K562 (cell line): ENCODE measurements around the gene DNAH3. TPM values are rescaled to one million over a fixed set of nuclear protein-coding genes. Genes with fewer than 3 reads are reported as not detected.

ENCODE experiments used
- ATAC-seq: fragments of 200-7000 bp; cut with Tn5 transposase; 3 replicates; pipeline ENCODE4 v1.9.1; 2020; ENCODE audit warnings: moderate library complexity
- BruUV-seq: library from RNA; stranded (reverse); fragments of 400-500 nt; replicated peaks from 2 replicates; lab custom pipeline; 2021; lab: Mats Ljungman, UMichigan
- CTCF ChIA-PET: fragments of 300-600 bp; formaldehyde crosslinking; extraction: SDS; loops from one replicate; lab custom pipeline; 2021; ENCODE audit warnings: low intra/inter-chr PET ratio; lab: Yijun Ruan, JAX
- POLR2A ChIA-PET: fragments of 300-600, 350-650 bp; sonication (Branson Sonifier 250); formaldehyde crosslinking; extraction: SDS; loops from one replicate; lab custom pipeline; 2021; ENCODE audit warnings: antibody characterized with exemption, inconsistent platforms; lab: Yijun Ruan, JAX
- DNase-seq, 4 experiments: peaks; one replicate each; pipeline versions ENCODE4 v3.0.0 to v3.0.0-alpha.2; 2011 to 2018; ENCODE audit warnings: low spot score in 3 of 4, mixed read lengths in 3 of 4; ENCODE audit errors: extremely low read depth in 1 of 4
- FAIRE-seq: peaks from 2 replicates; lab custom pipeline; 2011; peaks lifted over from hg19 to GRCh38; lab: Jason Lieb, UNC
- H2AFZ ChIP-seq: 2 replicates; pipeline ENCODE4 v1.6.0; 2011; ENCODE audit warnings: low read depth, low read length, control low read depth, inconsistent platforms
- H3K27ac ChIP-seq: fragments of 200-600 bp; 3 replicates; pipeline ENCODE4 v1.8.0; 2011; ENCODE audit warnings: low read depth, mild to moderate bottlenecking, control low read depth, inconsistent platforms, low read length, moderate library complexity, mixed read lengths; ENCODE audit errors: extremely low read depth
- H3K27me3 ChIP-seq, 2 experiments: fragments of 300-600 bp in 1 of 2; 2 replicates in 1 of 2; 3 replicates in 1 of 2; pipeline versions ENCODE4 v1.6.0 to v1.8.0; 2011; ENCODE audit warnings: inconsistent platforms in 2 of 2, low read length in 2 of 2, mild to moderate bottlenecking in 1 of 2, mixed read lengths in 1 of 2, moderate library complexity in 1 of 2; ENCODE audit not compliant: control insufficient read depth in 2 of 2, insufficient read depth in 2 of 2
- H3K36me3 ChIP-seq: fragments of 300-600 bp; 3 replicates; pipeline ENCODE4 v1.8.0; 2011; ENCODE audit warnings: mild to moderate bottlenecking, low read length, inconsistent platforms; ENCODE audit not compliant: control insufficient read depth, insufficient read depth
- H3K4me1 ChIP-seq, 2 experiments: fragments of 200-600 bp in 1 of 2; replicated peaks in 1 of 2; 2 replicates in 1 of 2; 3 replicates in 1 of 2; pipeline versions ENCODE4 v1.5.1 to v1.8.0; 2011; ENCODE audit warnings: inconsistent platforms in 2 of 2, low read length in 2 of 2, mild to moderate bottlenecking in 1 of 2, mixed read lengths in 1 of 2, moderate library complexity in 1 of 2; ENCODE audit not compliant: control insufficient read depth in 2 of 2, insufficient read depth in 2 of 2
- H3K4me2 ChIP-seq: 2 replicates; pipeline ENCODE4 v1.6.1; 2011; ENCODE audit warnings: low read length, control low read depth, inconsistent platforms, mixed read lengths; ENCODE audit not compliant: insufficient read depth
- H3K4me3 ChIP-seq: fragments of 200-600 bp; sonication (generic), shearing (Covaris generic); 2 replicates; pipeline ENCODE4 v1.5.1; 2016; ENCODE audit warnings: control low read depth, inconsistent platforms
- H3K79me2 ChIP-seq: fragments of 200-600 bp; 3 replicates; pipeline ENCODE4 v1.8.0; 2011; ENCODE audit warnings: low read length, inconsistent platforms; ENCODE audit not compliant: control insufficient read depth, insufficient read depth
- H3K9ac ChIP-seq, 2 experiments: 2 replicates each; pipeline versions ENCODE4 v1.6.0 to v1.6.1; 2011; ENCODE audit warnings: low read depth in 2 of 2, low read length in 2 of 2, control low read depth in 1 of 2, inconsistent platforms in 1 of 2, mild to moderate bottlenecking in 1 of 2, mixed read lengths in 1 of 2; ENCODE audit not compliant: insufficient read depth in 1 of 2
- H3K9me1 ChIP-seq: one replicate; pipeline ENCODE4 v1.6.0; 2011; ENCODE audit warnings: inconsistent platforms, mild to moderate bottlenecking, low read length, moderate library complexity; ENCODE audit not compliant: control insufficient read depth, insufficient read depth
- H3K9me3 ChIP-seq: replicated peaks from 2 replicates; pipeline ENCODE4 v1.5.1; 2011; ENCODE audit warnings: low read depth, low read length, inconsistent platforms; ENCODE audit not compliant: control insufficient read depth, insufficient read depth
- H4K20me1 ChIP-seq: replicated peaks from 2 replicates; pipeline ENCODE4 v1.6.1; 2011; ENCODE audit warnings: low read length, inconsistent platforms, mixed read lengths; ENCODE audit not compliant: control insufficient read depth, insufficient read depth
- ATF2 ChIP-seq: sonication (generic); formaldehyde crosslinking; IDR thresholded peaks from 2 replicates; pipeline ENCODE4 v1.8.1; 2022; ENCODE audit warnings: missing genetic modification reagents
- FOSL1 ChIP-seq: fragments of 200-800 bp; sonication (Bioruptor generic); conservative IDR thresholded peaks from 2 replicates; pipeline ENCODE4 v1.6.1; 2016; ENCODE audit warnings: missing genetic modification characterization, missing compliant biosample characterization
- MAFG ChIP-seq: fragments of 450-650 bp; conservative IDR thresholded peaks from 2 replicates; pipeline ENCODE4 v1.6.1; 2016; ENCODE audit warnings: missing genetic modification characterization, missing compliant biosample characterization
- SRF ChIP-seq, 2 experiments: fragments of 250-450, 450-650 bp in 1 of 2; sonication (Bioruptor Pico) in 1 of 2; sonication (generic) in 1 of 2; formaldehyde crosslinking; IDR thresholded peaks; 2 replicates each; pipeline versions ENCODE4 v1.5.0 to v1.5.1; 2020 to 2022; ENCODE audit warnings: mild to moderate bottlenecking in 1 of 2, missing genetic modification reagents in 1 of 2
- WGBS: fragments of 100-300 bp; shearing (Covaris generic); methylation state at CpG from one replicate; pipeline ENCODE4 v1.1.6; 2016; ENCODE audit warnings: low coverage, mixed read lengths; ENCODE audit not compliant: insufficient coverage; ENCODE audit errors: missing lambda C conversion rate; 5-methylcytosine and 5-hydroxymethylcytosine counted together
- in situ Hi-C: fragments of 300-500 bp; cut with MboI; formaldehyde crosslinking; loops from 4 replicates; pipeline ENCODE4 v1.15.0; 2018; ENCODE audit warnings: inconsistent platforms, mixed read lengths
- intact Hi-C: fragments of 100-400 bp; cut with micrococcal nuclease; formaldehyde crosslinking; loops from 2 replicates; pipeline ENCODE4 v1.14.2; 2022
- polyA plus RNA-seq, 8 experiments: library from polyadenylated mRNA; depleted of rRNA in 4 of 8; stranded (reverse) in 5 of 8; unstranded in 3 of 8; fragments of >200 nt; fragmentation: Nextera tagmentation in 2 of 8; fragmentation: Illumina TruSeq in 1 of 8; extraction: Ambion mirVana in 2 of 8; extraction: Trizol in 1 of 8; gene quantifications; 2 replicates each; pipeline versions ENCODE4 v1.2.1 to v1.2.3, GENCODE V29; 2011 to 2014; ENCODE audit warnings: inconsistent platforms in 1 of 8, missing spikeins in 1 of 8
- total RNA-seq, 7 experiments: library from RNA; depleted of rRNA in 6 of 7; stranded (reverse); fragments of >200 nt in 6 of 7; fragmentation: Illumina TruSeq in 2 of 7; extraction: Trizol in 2 of 7; gene quantifications; 2 replicates each; pipeline versions ENCODE4 v1.2.1 to v1.2.3, GENCODE V29; 2011 to 2021; ENCODE audit warnings: low replicate concordance in 1 of 7

DNAH3 gene
- total and polyA plus RNA-seq, 9 of the 15 experiments (the other 6 are each of a cell fraction or from before 2014, with no cell fraction given) = 0.32 to 0.84 (median 0.44) TPM

GRCh38 chr16:21100447-21100846, 50.2 kb downstream of the DNAH3 start:
- no peak overlapping the region for H3K27ac ChIP-seq
- H3K27me3 ChIP-seq = peaks cover 14 to 18% of the 10 kb centered on the region in 2 experiments; a peak in 4 of 5 replicates
- no peaks in the 10 kb centered on the region for H3K9me3 ChIP-seq
- ChIA-PET POLR2A (no interaction called here), CTCF (no interaction called here)
- H2AFZ ChIP-seq = no peak overlapping the region
- no peak for ATAC-seq
- no peaks in the 10 kb centered on the region; a peak in 1 of 5 replicates for H3K4me1 ChIP-seq
- H3K79me2 ChIP-seq = no peaks in the 10 kb centered on the region
- 1% methylated on average over 4 of the region's 4 CpGs for WGBS
- in situ Hi-C loops (no loop called here), intact Hi-C loops (no loop called here)
- DNase-seq = no peak
- H4K20me1 ChIP-seq = no peaks in the 10 kb centered on the region
- H3K9me1 ChIP-seq = no peaks in the 10 kb centered on the region
- no TSS peak for BruUV-seq
- no peak overlapping the region for H3K4me3 ChIP-seq
- no peak for TF ChIP-seq ATF2 (CRISPR knock-in tag)
- TF ChIP-seq MAFG (tag) = 0 out of 2 replicates have a peak, but pooled peaks have one; percentile 9
- 0 out of 2 replicates have a peak, but pooled peaks have one; percentile 26 for TF ChIP-seq FOSL1 (tag)
- peak in 1 of 2 experiments; percentile 86; a peak in 2 of 4 replicates for TF ChIP-seq SRF (CRISPR knock-in tag; IDR thresholded peaks at IDR 0.05)
- no peak overlapping the region for H3K4me2 ChIP-seq
- no peak overlapping the region for H3K9ac ChIP-seq
- no peak for FAIRE-seq
- no peaks in the 10 kb centered on the region for H3K36me3 ChIP-seq
